SK-N-MC (cell line): ENCODE results near the gene PBX3.

Experiments used
- EZH2 ChIP-seq: fragments of 200-600 bp; sonication (generic); IDR thresholded peaks from one replicate; pipeline ENCODE4 v1.6.1; 2017; ENCODE audit warnings: antibody characterized with exemption
- FOXP2 ChIP-seq: optimal IDR thresholded peaks from 2 replicates; pipeline ENCODE3; 2011; ENCODE audit warnings: mild to moderate bottlenecking, moderate library complexity; ENCODE audit not compliant: insufficient read depth; ENCODE audit errors: extremely low read length, control extremely low read depth
- POLR2AphosphoS5 ChIP-seq: IDR thresholded peaks from 2 replicates; pipeline ENCODE4 v1.6.1; 2012; ENCODE audit warnings: mild to moderate bottlenecking, low read depth, low read length, borderline replicate concordance

DNA sequence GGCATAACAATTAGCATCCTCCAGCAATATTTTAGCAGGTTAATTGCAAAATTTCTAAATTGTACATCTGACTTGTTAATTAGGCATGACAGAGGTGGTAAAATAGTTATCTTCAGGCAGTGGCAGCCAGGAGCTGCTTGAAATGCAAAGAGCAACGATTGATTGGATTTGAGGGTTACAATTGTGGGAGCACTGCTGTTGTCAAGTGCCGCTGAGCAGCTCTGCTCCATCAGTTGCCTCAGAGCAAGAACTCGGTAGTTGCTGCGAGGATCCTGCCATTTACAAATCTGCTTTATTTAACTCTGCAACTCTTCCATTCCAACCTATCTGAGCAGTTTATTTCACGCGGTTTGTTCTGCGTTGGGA lies 12.6 kb downstream of the PBX3 start:
- TF ChIP-seq EZH2 (no peak), POLR2AphosphoS5 (no peak), FOXP2 (no peak)
